ENCODE data around the gene SPTBN4. TPM values are rescaled to one million over a fixed set of nuclear protein-coding genes. Genes with fewer than 3 reads are reported as not detected.

The SPTBN4 gene
- total RNA-seq, 2 donors from 2014 or later = 0.79 to 2.0 TPM

- Mint-ChIP-seq H3K27me3 (ENCODE audit: insufficient read depth) (peaks cover 85% of the 10 kb centered on the region), H3K4me1 (peaks cover 5% of the 10 kb centered on the region), H3K27ac (no peak overlapping the region), H3K4me3 (no peak overlapping the region), H3K36me3 (ENCODE audit: low read depth) (no peaks in the 10 kb centered on the region), H3K9me3 (peaks cover 3% of the 10 kb centered on the region)
- peak overlapping the region; percentile 17 for H3K4me3 ChIP-seq (ENCODE audit: low read length)
- H3K27me3 ChIP-seq (ENCODE audit: control insufficient read depth, insufficient read depth, low read length, poor library complexity, severe bottlenecking) = peaks cover 72% of the 10 kb centered on the region
- H3K4me1 ChIP-seq (ENCODE audit: control insufficient read depth, insufficient read depth, low read length) = no peaks in the 10 kb centered on the region
- peak; percentile 72 for DNase-seq
- no peaks in the 10 kb centered on the region for H3K9me3 ChIP-seq (ENCODE audit: control insufficient read depth, low read length)
- H3K36me3 ChIP-seq (ENCODE audit: control insufficient read depth, insufficient read depth, low read length) = no peaks in the 10 kb centered on the region
- no peak overlapping the region for H3K9ac ChIP-seq (ENCODE audit: extremely low read depth, low read length, poor library complexity, severe bottlenecking)
- TF ChIP-seq, protein P1, sequence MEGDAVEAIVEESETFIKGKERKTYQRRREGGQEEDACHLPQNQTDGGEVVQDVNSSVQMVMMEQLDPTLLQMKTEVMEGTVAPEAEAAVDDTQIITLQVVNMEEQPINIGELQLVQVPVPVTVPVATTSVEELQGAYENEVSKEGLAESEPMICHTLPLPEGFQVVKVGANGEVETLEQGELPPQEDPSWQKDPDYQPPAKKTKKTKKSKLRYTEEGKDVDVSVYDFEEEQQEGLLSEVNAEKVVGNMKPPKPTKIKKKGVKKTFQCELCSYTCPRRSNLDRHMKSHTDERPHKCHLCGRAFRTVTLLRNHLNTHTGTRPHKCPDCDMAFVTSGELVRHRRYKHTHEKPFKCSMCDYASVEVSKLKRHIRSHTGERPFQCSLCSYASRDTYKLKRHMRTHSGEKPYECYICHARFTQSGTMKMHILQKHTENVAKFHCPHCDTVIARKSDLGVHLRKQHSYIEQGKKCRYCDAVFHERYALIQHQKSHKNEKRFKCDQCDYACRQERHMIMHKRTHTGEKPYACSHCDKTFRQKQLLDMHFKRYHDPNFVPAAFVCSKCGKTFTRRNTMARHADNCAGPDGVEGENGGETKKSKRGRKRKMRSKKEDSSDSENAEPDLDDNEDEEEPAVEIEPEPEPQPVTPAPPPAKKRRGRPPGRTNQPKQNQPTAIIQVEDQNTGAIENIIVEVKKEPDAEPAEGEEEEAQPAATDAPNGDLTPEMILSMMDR (conservative IDR thresholded peaks at IDR 0.05) = no peak
- H3K27ac ChIP-seq (ENCODE audit: low read depth, low read length) = no peak overlapping the region
- WGBS, 2 experiments (ENCODE audit: insufficient coverage in 1 of 2, insufficient read length in 1 of 2) = 7 to 12% methylated on average over 36 to 70 of the region's 70 CpGs
These were observed 101.1 kb downstream of the SPTBN4 start for GRCh38 chr19:40567750-40568494.

- TF ChIP-seq, protein P1 (conservative IDR thresholded peaks at IDR 0.05) = no peak
- H3K9me3 ChIP-seq (ENCODE audit: control insufficient read depth, low read length) = no peaks in the 10 kb centered on the region
- peak overlapping the region; percentile 55 for H3K4me3 Mint-ChIP-seq
- 0 to 1% methylated on average over 10 to 53 of the region's 53 CpGs for WGBS, 2 experiments (ENCODE audit: insufficient coverage in 1 of 2, insufficient read length in 1 of 2)
- H3K27me3 Mint-ChIP-seq (ENCODE audit: insufficient read depth) = peaks cover 66% of the 10 kb centered on the region
- peaks cover 5% of the 10 kb centered on the region for H3K4me1 Mint-ChIP-seq
- no peaks in the 10 kb centered on the region for H3K36me3 Mint-ChIP-seq (ENCODE audit: low read depth)
- peaks cover 49% of the 10 kb centered on the region for H3K27me3 ChIP-seq (ENCODE audit: control insufficient read depth, insufficient read depth, low read length, poor library complexity, severe bottlenecking)
- no peaks in the 10 kb centered on the region for H3K36me3 ChIP-seq (ENCODE audit: control insufficient read depth, insufficient read depth, low read length)
- peaks cover 3% of the 10 kb centered on the region for H3K9me3 Mint-ChIP-seq
- no peak overlapping the region for H3K27ac Mint-ChIP-seq
- H3K27ac ChIP-seq (ENCODE audit: low read depth, low read length) = no peak overlapping the region
- H3K4me3 ChIP-seq (ENCODE audit: low read length) = peak overlapping the region; percentile 81
- no peaks in the 10 kb centered on the region for H3K4me1 ChIP-seq (ENCODE audit: control insufficient read depth, insufficient read depth, low read length)
- no peak overlapping the region for H3K9ac ChIP-seq (ENCODE audit: extremely low read depth, low read length, poor library complexity, severe bottlenecking)
- peak; percentile 100 for DNase-seq
These were observed 103.7 kb downstream of the SPTBN4 start for GRCh38 chr19:40570313-40571004.

GRCh38 chr19:40571005-40571318, 104.2 kb downstream of the SPTBN4 start:
- peak overlapping the region; percentile 26 for H3K4me3 ChIP-seq (ENCODE audit: low read length)
- Mint-ChIP-seq H3K36me3 (ENCODE audit: low read depth) (no peaks in the 10 kb centered on the region), H3K4me3 (peak overlapping the region; percentile 27), H3K9me3 (peaks cover 3% of the 10 kb centered on the region), H3K27me3 (ENCODE audit: insufficient read depth) (peaks cover 61% of the 10 kb centered on the region), H3K27ac (peak overlapping the region; percentile 19), H3K4me1 (peaks cover 6% of the 10 kb centered on the region)
- H3K27me3 ChIP-seq (ENCODE audit: control insufficient read depth, insufficient read depth, low read length, poor library complexity, severe bottlenecking) = peaks cover 44% of the 10 kb centered on the region
- H3K36me3 ChIP-seq (ENCODE audit: control insufficient read depth, insufficient read depth, low read length) = no peaks in the 10 kb centered on the region
- H3K9me3 ChIP-seq (ENCODE audit: control insufficient read depth, low read length) = no peaks in the 10 kb centered on the region
- no peaks in the 10 kb centered on the region for H3K4me1 ChIP-seq (ENCODE audit: control insufficient read depth, insufficient read depth, low read length)
- H3K27ac ChIP-seq (ENCODE audit: low read depth, low read length) = no peak overlapping the region
- H3K9ac ChIP-seq (ENCODE audit: extremely low read depth, low read length, poor library complexity, severe bottlenecking) = no peak overlapping the region
- DNase-seq = no peak
- WGBS, 2 experiments (ENCODE audit: insufficient coverage in 1 of 2, insufficient read length in 1 of 2) = 47% methylated on average over 3 of the region's 3 CpGs
- TF ChIP-seq, protein P1 (conservative IDR thresholded peaks at IDR 0.05) = no peak

Measured in endodermal cell (in vitro differentiated cells).